WTC11 (cell line): ENCODE measurements around the gene AMELX. TPM values are rescaled to one million over a fixed set of nuclear protein-coding genes. Genes with fewer than 3 reads are reported as not detected.

Experiments
- ATAC-seq: fragments of 200-7000 bp; cut with Tn5 transposase; 2 replicates; pipeline ENCODE4 v1.10.0; 2021; ENCODE audit warnings: mild to moderate bottlenecking, moderate library complexity
- CTCF ChIA-PET: fragments of 300-600 bp; sonication (Branson Sonifier 250); formaldehyde crosslinking; loops from one replicate; lab custom pipeline; 2021; ENCODE audit warnings: antibody characterized with exemption; lab: Charles Lee
- POLR2A ChIA-PET: fragments of 350-600 bp; sonication (Branson Sonifier 250); formaldehyde crosslinking; loops from one replicate; lab custom pipeline; 2021; ENCODE audit warnings: antibody characterized with exemption; lab: Charles Lee
- DNase-seq: peaks from one replicate; pipeline ENCODE4 v3.0.0; 2021; ENCODE audit warnings: low spot score
- H3K27ac Mint-ChIP-seq: 2 replicates; pipeline ENCODE4 v1.8.0; 2021; ENCODE audit warnings: mixed read lengths
- H3K27me3 Mint-ChIP-seq: 2 replicates; pipeline ENCODE4 v1.8.0; 2021; ENCODE audit warnings: low read depth, mild to moderate bottlenecking, moderate library complexity, mixed read lengths
- H3K36me3 Mint-ChIP-seq: 2 replicates; pipeline ENCODE4 v1.8.0; 2021; ENCODE audit warnings: mixed read lengths
- H3K4me1 Mint-ChIP-seq: 2 replicates; pipeline ENCODE4 v1.8.0; 2022; ENCODE audit warnings: mixed read lengths
- H3K4me3 Mint-ChIP-seq: 2 replicates; pipeline ENCODE4 v1.8.0; 2021; ENCODE audit warnings: mild to moderate bottlenecking, moderate library complexity, mixed read lengths
- H3K9me3 Mint-ChIP-seq: 2 replicates; pipeline ENCODE4 v1.8.0; 2021; ENCODE audit warnings: mixed read lengths
- EMX1 ChIP-seq: fragments of 250-450 bp; sonication (Bioruptor Pico); IDR thresholded peaks from 2 replicates; pipeline ENCODE4 v1.8.0; 2021; ENCODE audit warnings: mild to moderate bottlenecking
- GABPB1 ChIP-seq: sonication (generic); formaldehyde crosslinking; IDR thresholded peaks from 2 replicates; pipeline ENCODE4 v1.8.1; 2023; ENCODE audit warnings: mild to moderate bottlenecking, missing genetic modification reagents
- JUN ChIP-seq: sonication (generic); formaldehyde crosslinking; IDR thresholded peaks from 2 replicates; pipeline ENCODE4 v1.8.0; 2023; ENCODE audit warnings: mild to moderate bottlenecking, missing genetic modification reagents
- NR2C2 ChIP-seq: sonication (generic); formaldehyde crosslinking; IDR thresholded peaks from 2 replicates; pipeline ENCODE4 v1.8.0; 2022; ENCODE audit warnings: mild to moderate bottlenecking, missing genetic modification reagents
- NR3C1 ChIP-seq: sonication (generic); formaldehyde crosslinking; conservative IDR thresholded peaks from 2 replicates; pipeline ENCODE4 v1.8.1; 2023; ENCODE audit warnings: low read depth, mild to moderate bottlenecking, missing genetic modification reagents
- TCF7 ChIP-seq: sonication (generic); formaldehyde crosslinking; IDR thresholded peaks from 2 replicates; pipeline ENCODE4 v1.8.0; 2022; ENCODE audit warnings: mild to moderate bottlenecking, low read depth, missing genetic modification reagents, moderate library complexity
- ZNF138 ChIP-seq: sonication (generic); formaldehyde crosslinking; conservative IDR thresholded peaks from 2 replicates; pipeline ENCODE4 v1.8.1; 2022; ENCODE audit warnings: mild to moderate bottlenecking, moderate library complexity, missing genetic modification reagents
- ZNF263 ChIP-seq: sonication (generic); formaldehyde crosslinking; IDR thresholded peaks from 2 replicates; pipeline ENCODE4 v1.8.1; 2022; ENCODE audit warnings: low read depth, mild to moderate bottlenecking, moderate library complexity, missing genetic modification reagents
- total RNA-seq: library from RNA; stranded (reverse); gene quantifications from 3 replicates; pipeline ENCODE4 v1.2.3, GENCODE V29; 2021
- TF ChIP-seq, protein P1 (sequence below): sonication (generic); formaldehyde crosslinking; IDR thresholded peaks from 2 replicates; pipeline ENCODE4 v1.8.0; 2023; ENCODE audit warnings: missing genetic modification reagents, mild to moderate bottlenecking, borderline replicate concordance
- TF ChIP-seq, protein P2 (sequence below): fragments of 250-450 bp; sonication (Bioruptor Pico); IDR thresholded peaks from 2 replicates; pipeline ENCODE4 v1.9.0; 2021; ENCODE audit warnings: moderate library complexity, mild to moderate bottlenecking, inconsistent platforms, borderline replicate concordance
- TF ChIP-seq, protein P3 (sequence below): sonication (generic); formaldehyde crosslinking; IDR thresholded peaks from 2 replicates; pipeline ENCODE4 v1.8.1; 2022; ENCODE audit warnings: mild to moderate bottlenecking, missing genetic modification reagents, moderate library complexity, borderline replicate concordance
- TF ChIP-seq, protein P4 (sequence below): fragments of 250-450 bp; sonication (Bioruptor Pico); conservative IDR thresholded peaks from 2 replicates; pipeline ENCODE4 v1.9.0; 2021; ENCODE audit warnings: mild to moderate bottlenecking
- TF ChIP-seq, protein P5 (sequence below): sonication (generic); formaldehyde crosslinking; IDR thresholded peaks from 2 replicates; pipeline ENCODE4 v1.8.1; 2023; ENCODE audit warnings: mild to moderate bottlenecking, missing genetic modification reagents, moderate library complexity
- TF ChIP-seq, protein P6 (sequence below): fragments of 250-450 bp; sonication (Bioruptor Pico); IDR thresholded peaks from 2 replicates; pipeline ENCODE4 v1.8.0; 2021; ENCODE audit warnings: mild to moderate bottlenecking
- TF ChIP-seq, protein P7 (sequence below): sonication (generic); formaldehyde crosslinking; IDR thresholded peaks from 2 replicates; pipeline ENCODE4 v1.8.1; 2022; ENCODE audit warnings: mild to moderate bottlenecking, moderate library complexity, missing genetic modification reagents
- TF ChIP-seq, protein P8 (sequence below): sonication (generic); formaldehyde crosslinking; IDR thresholded peaks from 2 replicates; pipeline ENCODE4 v1.8.1; 2022; ENCODE audit warnings: low read depth, missing genetic modification reagents, borderline replicate concordance
- TF ChIP-seq, protein P9 (sequence below): sonication (generic); formaldehyde crosslinking; IDR thresholded peaks from 2 replicates; pipeline ENCODE4 v1.8.1; 2023; ENCODE audit warnings: mild to moderate bottlenecking, missing genetic modification reagents

AMELX gene
- total RNA-seq, 1 experiment from 2014 or later, result not detected

DNA sequence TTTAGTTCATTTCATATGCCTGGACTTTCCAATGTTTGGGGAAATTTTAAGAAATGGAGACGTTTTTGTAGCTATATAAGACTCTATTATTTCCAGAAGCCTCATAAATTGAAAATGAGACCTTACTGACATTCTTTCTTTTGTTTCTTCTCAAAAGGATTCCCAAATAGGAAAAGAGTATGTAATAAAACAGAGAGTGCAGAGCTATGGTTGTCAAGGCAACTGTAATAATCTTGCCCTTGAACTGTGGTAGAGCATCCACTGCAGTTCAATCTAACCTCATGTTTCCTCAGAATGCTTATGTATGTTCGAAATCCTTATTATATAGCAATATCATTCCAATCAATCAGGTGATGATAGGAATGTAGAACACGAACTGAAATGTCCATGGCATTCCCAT, 54.1 kb downstream of the AMELX start (continued):
- TF ChIP-seq, protein P1, sequence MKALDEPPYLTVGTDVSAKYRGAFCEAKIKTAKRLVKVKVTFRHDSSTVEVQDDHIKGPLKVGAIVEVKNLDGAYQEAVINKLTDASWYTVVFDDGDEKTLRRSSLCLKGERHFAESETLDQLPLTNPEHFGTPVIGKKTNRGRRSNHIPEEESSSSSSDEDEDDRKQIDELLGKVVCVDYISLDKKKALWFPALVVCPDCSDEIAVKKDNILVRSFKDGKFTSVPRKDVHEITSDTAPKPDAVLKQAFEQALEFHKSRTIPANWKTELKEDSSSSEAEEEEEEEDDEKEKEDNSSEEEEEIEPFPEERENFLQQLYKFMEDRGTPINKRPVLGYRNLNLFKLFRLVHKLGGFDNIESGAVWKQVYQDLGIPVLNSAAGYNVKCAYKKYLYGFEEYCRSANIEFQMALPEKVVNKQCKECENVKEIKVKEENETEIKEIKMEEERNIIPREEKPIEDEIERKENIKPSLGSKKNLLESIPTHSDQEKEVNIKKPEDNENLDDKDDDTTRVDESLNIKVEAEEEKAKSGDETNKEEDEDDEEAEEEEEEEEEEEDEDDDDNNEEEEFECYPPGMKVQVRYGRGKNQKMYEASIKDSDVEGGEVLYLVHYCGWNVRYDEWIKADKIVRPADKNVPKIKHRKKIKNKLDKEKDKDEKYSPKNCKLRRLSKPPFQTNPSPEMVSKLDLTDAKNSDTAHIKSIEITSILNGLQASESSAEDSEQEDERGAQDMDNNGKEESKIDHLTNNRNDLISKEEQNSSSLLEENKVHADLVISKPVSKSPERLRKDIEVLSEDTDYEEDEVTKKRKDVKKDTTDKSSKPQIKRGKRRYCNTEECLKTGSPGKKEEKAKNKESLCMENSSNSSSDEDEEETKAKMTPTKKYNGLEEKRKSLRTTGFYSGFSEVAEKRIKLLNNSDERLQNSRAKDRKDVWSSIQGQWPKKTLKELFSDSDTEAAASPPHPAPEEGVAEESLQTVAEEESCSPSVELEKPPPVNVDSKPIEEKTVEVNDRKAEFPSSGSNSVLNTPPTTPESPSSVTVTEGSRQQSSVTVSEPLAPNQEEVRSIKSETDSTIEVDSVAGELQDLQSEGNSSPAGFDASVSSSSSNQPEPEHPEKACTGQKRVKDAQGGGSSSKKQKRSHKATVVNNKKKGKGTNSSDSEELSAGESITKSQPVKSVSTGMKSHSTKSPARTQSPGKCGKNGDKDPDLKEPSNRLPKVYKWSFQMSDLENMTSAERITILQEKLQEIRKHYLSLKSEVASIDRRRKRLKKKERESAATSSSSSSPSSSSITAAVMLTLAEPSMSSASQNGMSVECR (CRISPR knock-in tag), result no peak

DNA sequence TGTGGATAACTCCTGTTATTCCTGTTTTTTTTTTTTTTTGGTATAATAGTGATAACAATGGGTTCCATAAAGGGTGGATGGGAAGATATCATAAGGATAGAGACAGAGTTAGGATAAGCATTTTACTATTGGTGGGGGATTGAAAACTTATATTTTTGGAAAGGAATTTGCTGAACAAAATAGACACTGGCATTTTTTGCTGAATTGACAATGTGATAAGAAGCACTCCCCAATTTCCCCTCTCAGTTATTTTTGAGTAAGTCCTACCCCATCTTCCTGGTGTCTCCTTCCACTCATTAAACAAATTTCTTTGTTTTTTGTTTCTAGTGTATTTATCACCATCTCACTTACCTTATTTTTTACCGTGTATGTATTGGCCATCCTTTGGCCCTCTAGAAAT, 55.8 kb downstream of the AMELX start:
- no peak overlapping the region for H3K4me3 Mint-ChIP-seq
- POLR2A ChIA-PET, result no interaction called here
- no peaks in the 10 kb centered on the region for H3K9me3 Mint-ChIP-seq
- ATAC-seq, result no peak
- H3K27ac Mint-ChIP-seq, result no peak overlapping the region
- no peak for DNase-seq
- peaks cover 10% of the 10 kb centered on the region for H3K27me3 Mint-ChIP-seq
- H3K4me1 Mint-ChIP-seq, result peaks cover 9% of the 10 kb centered on the region; the same call in 1 of the 2 replicates
- CTCF ChIA-PET, result no interaction called here
- H3K36me3 Mint-ChIP-seq, result no peaks in the 10 kb centered on the region
- TF ChIP-seq, protein P2, sequence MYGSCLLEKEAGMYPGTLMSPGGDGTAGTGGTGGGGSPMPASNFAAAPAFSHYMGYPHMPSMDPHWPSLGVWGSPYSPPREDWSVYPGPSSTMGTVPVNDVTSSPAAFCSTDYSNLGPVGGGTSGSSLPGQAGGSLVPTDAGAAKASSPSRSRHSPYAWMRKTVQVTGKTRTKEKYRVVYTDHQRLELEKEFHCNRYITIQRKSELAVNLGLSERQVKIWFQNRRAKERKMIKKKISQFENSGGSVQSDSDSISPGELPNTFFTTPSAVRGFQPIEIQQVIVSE (CRISPR knock-in tag), result no peak
- TF ChIP-seq, protein P3, sequence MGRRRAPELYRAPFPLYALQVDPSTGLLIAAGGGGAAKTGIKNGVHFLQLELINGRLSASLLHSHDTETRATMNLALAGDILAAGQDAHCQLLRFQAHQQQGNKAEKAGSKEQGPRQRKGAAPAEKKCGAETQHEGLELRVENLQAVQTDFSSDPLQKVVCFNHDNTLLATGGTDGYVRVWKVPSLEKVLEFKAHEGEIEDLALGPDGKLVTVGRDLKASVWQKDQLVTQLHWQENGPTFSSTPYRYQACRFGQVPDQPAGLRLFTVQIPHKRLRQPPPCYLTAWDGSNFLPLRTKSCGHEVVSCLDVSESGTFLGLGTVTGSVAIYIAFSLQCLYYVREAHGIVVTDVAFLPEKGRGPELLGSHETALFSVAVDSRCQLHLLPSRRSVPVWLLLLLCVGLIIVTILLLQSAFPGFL (CRISPR knock-in tag), result no peak
- TF ChIP-seq ZNF263 (CRISPR knock-in tag), result no peak
- TF ChIP-seq EMX1 (CRISPR knock-in tag), result no peak
- TF ChIP-seq, protein P4, sequence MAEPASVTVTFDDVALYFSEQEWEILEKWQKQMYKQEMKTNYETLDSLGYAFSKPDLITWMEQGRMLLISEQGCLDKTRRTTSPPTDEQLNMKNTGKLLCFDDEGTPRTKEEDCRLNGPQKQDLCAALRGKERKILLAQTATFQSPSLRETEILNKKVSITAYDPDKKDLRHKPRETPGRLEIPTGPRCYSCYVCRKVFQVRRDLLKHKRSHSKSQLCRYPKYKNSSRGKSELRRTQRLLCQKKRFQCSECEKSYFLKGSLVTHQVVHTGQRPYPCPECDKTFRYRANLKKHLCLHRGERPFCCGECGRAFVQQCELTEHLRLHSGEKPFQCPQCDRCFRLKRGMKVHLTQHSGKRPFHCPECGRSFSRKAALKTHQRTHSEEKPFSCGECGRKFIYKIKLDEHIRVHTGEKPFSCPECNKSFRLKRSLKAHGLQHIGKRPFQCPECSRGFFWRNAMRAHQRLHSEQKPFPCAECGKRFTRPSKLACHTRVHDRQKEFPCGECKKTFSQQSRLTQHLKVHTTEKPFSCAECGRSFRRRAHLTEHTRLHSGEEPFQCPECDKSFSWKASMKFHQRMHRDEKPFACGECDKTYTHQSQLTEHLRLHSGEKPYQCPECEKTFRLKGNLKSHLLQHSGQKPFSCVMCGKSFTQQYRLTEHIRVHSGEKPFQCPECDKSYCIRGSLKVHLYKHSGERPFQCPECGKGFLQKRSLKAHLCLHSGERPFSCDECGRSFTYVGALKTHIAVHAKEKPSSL (CRISPR knock-in tag), result no peak
- TF ChIP-seq, protein P5, sequence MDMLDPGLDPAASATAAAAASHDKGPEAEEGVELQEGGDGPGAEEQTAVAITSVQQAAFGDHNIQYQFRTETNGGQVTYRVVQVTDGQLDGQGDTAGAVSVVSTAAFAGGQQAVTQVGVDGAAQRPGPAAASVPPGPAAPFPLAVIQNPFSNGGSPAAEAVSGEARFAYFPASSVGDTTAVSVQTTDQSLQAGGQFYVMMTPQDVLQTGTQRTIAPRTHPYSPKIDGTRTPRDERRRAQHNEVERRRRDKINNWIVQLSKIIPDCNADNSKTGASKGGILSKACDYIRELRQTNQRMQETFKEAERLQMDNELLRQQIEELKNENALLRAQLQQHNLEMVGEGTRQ (CRISPR knock-in tag), result no peak
- TF ChIP-seq, protein P6, sequence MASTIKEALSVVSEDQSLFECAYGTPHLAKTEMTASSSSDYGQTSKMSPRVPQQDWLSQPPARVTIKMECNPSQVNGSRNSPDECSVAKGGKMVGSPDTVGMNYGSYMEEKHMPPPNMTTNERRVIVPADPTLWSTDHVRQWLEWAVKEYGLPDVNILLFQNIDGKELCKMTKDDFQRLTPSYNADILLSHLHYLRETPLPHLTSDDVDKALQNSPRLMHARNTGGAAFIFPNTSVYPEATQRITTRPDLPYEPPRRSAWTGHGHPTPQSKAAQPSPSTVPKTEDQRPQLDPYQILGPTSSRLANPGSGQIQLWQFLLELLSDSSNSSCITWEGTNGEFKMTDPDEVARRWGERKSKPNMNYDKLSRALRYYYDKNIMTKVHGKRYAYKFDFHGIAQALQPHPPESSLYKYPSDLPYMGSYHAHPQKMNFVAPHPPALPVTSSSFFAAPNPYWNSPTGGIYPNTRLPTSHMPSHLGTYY, result no peak
- TF ChIP-seq NR2C2 (CRISPR knock-in tag), result no peak
- TF ChIP-seq, protein P7, sequence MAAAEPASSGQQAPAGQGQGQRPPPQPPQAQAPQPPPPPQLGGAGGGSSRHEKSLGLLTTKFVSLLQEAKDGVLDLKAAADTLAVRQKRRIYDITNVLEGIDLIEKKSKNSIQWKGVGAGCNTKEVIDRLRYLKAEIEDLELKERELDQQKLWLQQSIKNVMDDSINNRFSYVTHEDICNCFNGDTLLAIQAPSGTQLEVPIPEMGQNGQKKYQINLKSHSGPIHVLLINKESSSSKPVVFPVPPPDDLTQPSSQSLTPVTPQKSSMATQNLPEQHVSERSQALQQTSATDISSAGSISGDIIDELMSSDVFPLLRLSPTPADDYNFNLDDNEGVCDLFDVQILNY (CRISPR knock-in tag), result no peak
- no peak for TF ChIP-seq NR3C1 (CRISPR knock-in tag)
- TF ChIP-seq, protein P8, sequence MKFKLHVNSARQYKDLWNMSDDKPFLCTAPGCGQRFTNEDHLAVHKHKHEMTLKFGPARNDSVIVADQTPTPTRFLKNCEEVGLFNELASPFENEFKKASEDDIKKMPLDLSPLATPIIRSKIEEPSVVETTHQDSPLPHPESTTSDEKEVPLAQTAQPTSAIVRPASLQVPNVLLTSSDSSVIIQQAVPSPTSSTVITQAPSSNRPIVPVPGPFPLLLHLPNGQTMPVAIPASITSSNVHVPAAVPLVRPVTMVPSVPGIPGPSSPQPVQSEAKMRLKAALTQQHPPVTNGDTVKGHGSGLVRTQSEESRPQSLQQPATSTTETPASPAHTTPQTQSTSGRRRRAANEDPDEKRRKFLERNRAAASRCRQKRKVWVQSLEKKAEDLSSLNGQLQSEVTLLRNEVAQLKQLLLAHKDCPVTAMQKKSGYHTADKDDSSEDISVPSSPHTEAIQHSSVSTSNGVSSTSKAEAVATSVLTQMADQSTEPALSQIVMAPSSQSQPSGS (CRISPR knock-in tag), result no peak
- TF ChIP-seq GABPB1 (CRISPR knock-in tag), result no peak
- TF ChIP-seq, protein P9, sequence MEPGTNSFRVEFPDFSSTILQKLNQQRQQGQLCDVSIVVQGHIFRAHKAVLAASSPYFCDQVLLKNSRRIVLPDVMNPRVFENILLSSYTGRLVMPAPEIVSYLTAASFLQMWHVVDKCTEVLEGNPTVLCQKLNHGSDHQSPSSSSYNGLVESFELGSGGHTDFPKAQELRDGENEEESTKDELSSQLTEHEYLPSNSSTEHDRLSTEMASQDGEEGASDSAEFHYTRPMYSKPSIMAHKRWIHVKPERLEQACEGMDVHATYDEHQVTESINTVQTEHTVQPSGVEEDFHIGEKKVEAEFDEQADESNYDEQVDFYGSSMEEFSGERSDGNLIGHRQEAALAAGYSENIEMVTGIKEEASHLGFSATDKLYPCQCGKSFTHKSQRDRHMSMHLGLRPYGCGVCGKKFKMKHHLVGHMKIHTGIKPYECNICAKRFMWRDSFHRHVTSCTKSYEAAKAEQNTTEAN, result no peak
- no peak for TF ChIP-seq TCF7 (CRISPR knock-in tag)
- no peak for TF ChIP-seq ZNF138 (CRISPR knock-in tag)
- TF ChIP-seq JUN (CRISPR knock-in tag), result no peak
